Activated T-cell treated with anti-CD3 and anti-CD28 coated beads, Interleukin-2, amount 50 U/mL, for 4 hours (primary cell): ENCODE data around the gene LPXN. TPM values are rescaled to one million over a fixed set of nuclear protein-coding genes. Genes with fewer than 3 reads are reported as not detected.

ENCODE experiments used
- ATAC-seq, 2 donors: fragments of 200-7000 bp; cut with Tn5 transposase; one replicate each; pipeline ENCODE4 v1.10.0; 2021
- DNase-seq: peaks from one replicate; pipeline ENCODE4 v3.0.0-alpha.2; 2020
- H3K27me3 Mint-ChIP-seq: one replicate; pipeline ENCODE4 v1.8.0; 2021; ENCODE audit warnings: low read depth, mixed read lengths
- H3K36me3 Mint-ChIP-seq: one replicate; pipeline ENCODE4 v1.8.0; 2022; ENCODE audit warnings: mixed read lengths; ENCODE audit not compliant: insufficient read depth
- H3K4me1 Mint-ChIP-seq: one replicate; pipeline ENCODE4 v1.8.0; 2021; ENCODE audit warnings: low read depth, mixed read lengths
- H3K4me3 Mint-ChIP-seq: one replicate; pipeline ENCODE4 v1.8.0; 2021; ENCODE audit warnings: mild to moderate bottlenecking, moderate library complexity, mixed read lengths
- H3K9me3 Mint-ChIP-seq: one replicate; pipeline ENCODE4 v1.8.0; 2021; ENCODE audit warnings: mixed read lengths
- total RNA-seq, 3 donors: library from RNA; stranded (reverse); gene quantifications; one replicate each; pipeline ENCODE4 v1.2.1, GENCODE V29; 2021

LPXN gene
- total RNA-seq, 3 donors from 2014 or later = 102 to 116 (median 115) TPM

DNA sequence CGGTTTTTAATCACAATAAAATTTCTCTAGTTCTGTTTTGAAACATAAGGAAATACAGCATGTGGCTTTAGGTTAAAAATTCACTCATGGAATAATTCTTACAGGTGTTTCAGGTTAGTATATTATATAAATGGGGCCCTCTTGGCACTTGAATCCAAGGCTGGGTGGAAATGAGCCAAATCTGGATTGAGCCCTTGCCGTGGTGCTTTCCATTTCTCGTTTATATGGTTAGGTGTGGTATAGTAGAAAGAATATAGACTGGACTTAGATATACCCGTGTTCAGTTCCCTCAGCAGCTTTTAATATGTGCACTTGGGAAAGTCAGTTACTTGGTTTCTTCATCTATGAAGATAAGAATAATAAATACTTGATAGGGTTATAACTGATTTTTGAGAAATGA lies 19.2 kb upstream of the LPXN start:
- Mint-ChIP-seq H3K36me3 (peaks cover 33% of the 10 kb centered on the region), H3K4me3 (no peak overlapping the region), H3K9me3 (no peaks in the 10 kb centered on the region), H3K4me1 (peaks cover 74% of the 10 kb centered on the region), H3K27me3 (no peaks in the 10 kb centered on the region)
- ATAC-seq = no peak
- no peak for DNase-seq

- Mint-ChIP-seq H3K27me3 (no peaks in the 10 kb centered on the region), H3K4me3 (peak overlapping the region; percentile 3)
- ATAC-seq = peak; percentile 93
These were observed 17.3 kb upstream of the LPXN start for GRCh38 chr11:58592760-58593472.

GRCh38 chr11:58591659-58592058 lies 16.0 kb upstream of the LPXN start:
- no peak for ATAC-seq
- no peaks in the 10 kb centered on the region for H3K27me3 Mint-ChIP-seq
- peaks cover 27% of the 10 kb centered on the region for H3K36me3 Mint-ChIP-seq

More at GRCh38 chr11:58592760-58593472, 17.3 kb upstream of the LPXN start:
- no peaks in the 10 kb centered on the region for H3K9me3 Mint-ChIP-seq
- H3K4me1 Mint-ChIP-seq = peaks cover 66% of the 10 kb centered on the region
- peaks cover 25% of the 10 kb centered on the region for H3K36me3 Mint-ChIP-seq
- DNase-seq = peak; percentile 51

DNA sequence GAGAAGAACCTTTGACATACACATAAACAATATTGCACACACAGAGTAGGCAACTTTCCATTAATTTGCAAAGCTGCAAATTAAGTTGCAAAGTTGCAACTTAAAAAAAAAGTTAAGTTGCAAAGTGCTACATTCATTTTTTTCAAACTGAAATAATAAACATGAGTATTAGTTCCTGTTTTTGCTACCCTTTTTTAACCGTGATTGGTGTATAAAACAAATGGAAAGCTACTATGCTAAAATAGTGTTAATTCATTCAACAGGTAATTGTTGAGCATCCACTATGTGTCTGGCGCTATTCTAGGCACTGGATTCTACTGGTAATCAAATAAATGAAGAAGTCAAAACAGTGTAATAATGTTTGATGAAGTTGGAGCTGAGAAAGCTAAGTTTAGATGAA lies 11.3 kb upstream of the LPXN start:
- Mint-ChIP-seq H3K36me3 (peaks cover 21% of the 10 kb centered on the region), H3K4me3 (no peak overlapping the region), H3K27me3 (no peaks in the 10 kb centered on the region), H3K9me3 (no peaks in the 10 kb centered on the region), H3K4me1 (peaks cover 58% of the 10 kb centered on the region)
- no peak for ATAC-seq
- DNase-seq = no peak

More at GRCh38 chr11:58591659-58592058, 16.0 kb upstream of the LPXN start:
- H3K9me3 Mint-ChIP-seq = no peaks in the 10 kb centered on the region
- H3K4me1 Mint-ChIP-seq = peaks cover 63% of the 10 kb centered on the region
- no peak overlapping the region for H3K4me3 Mint-ChIP-seq
- no peak for DNase-seq

- ATAC-seq (no peak), DNase-seq (no peak)
- H3K27me3 Mint-ChIP-seq = no peaks in the 10 kb centered on the region
- H3K4me1 Mint-ChIP-seq = peaks cover 59% of the 10 kb centered on the region
- H3K36me3 Mint-ChIP-seq = peaks cover 22% of the 10 kb centered on the region
- H3K4me3 Mint-ChIP-seq = peak overlapping the region; percentile 29
- H3K9me3 Mint-ChIP-seq = no peaks in the 10 kb centered on the region
These were observed 6.8 kb upstream of the LPXN start for GRCh38 chr11:58582437-58582836.

- ATAC-seq (no peak), DNase-seq (no peak)
- H3K27me3 Mint-ChIP-seq = no peaks in the 10 kb centered on the region
- H3K4me1 Mint-ChIP-seq = peaks cover 62% of the 10 kb centered on the region
- H3K36me3 Mint-ChIP-seq = peaks cover 14% of the 10 kb centered on the region
- H3K4me3 Mint-ChIP-seq = peak overlapping the region; percentile 95
- no peaks in the 10 kb centered on the region for H3K9me3 Mint-ChIP-seq
These were observed 4.7 kb upstream of the LPXN start for GRCh38 chr11:58580311-58580710.

GRCh38 chr11:58579192-58580129 lies 3.8 kb upstream of the LPXN start:
- peak overlapping the region; percentile 95 for H3K4me3 Mint-ChIP-seq
- DNase-seq = peak; percentile 91
- peak; percentile 42 to 44 for ATAC-seq
- no peaks in the 10 kb centered on the region for H3K27me3 Mint-ChIP-seq
- peaks cover 17% of the 10 kb centered on the region for H3K36me3 Mint-ChIP-seq
- peaks cover 66% of the 10 kb centered on the region for H3K4me1 Mint-ChIP-seq
- no peaks in the 10 kb centered on the region for H3K9me3 Mint-ChIP-seq

- ATAC-seq (peak; percentile 54 to 59), DNase-seq (peak; percentile 97)
- no peaks in the 10 kb centered on the region for H3K27me3 Mint-ChIP-seq
- H3K9me3 Mint-ChIP-seq = no peaks in the 10 kb centered on the region
- peak within 1 kb of the TSS; percentile 95 for H3K4me3 Mint-ChIP-seq
- H3K4me1 Mint-ChIP-seq = peaks cover 65% of the 10 kb centered on the region
- H3K36me3 Mint-ChIP-seq = peaks cover 17% of the 10 kb centered on the region
These were observed 3.1 kb upstream of the LPXN start, which contains the start of gene ZFP91 for GRCh38 chr11:58578635-58579191. Gene ZFP91, plus strand, starts transcription at chr11:58579063. Its CDS starts 219 bp downstream, at chr11:58579282.

DNA sequence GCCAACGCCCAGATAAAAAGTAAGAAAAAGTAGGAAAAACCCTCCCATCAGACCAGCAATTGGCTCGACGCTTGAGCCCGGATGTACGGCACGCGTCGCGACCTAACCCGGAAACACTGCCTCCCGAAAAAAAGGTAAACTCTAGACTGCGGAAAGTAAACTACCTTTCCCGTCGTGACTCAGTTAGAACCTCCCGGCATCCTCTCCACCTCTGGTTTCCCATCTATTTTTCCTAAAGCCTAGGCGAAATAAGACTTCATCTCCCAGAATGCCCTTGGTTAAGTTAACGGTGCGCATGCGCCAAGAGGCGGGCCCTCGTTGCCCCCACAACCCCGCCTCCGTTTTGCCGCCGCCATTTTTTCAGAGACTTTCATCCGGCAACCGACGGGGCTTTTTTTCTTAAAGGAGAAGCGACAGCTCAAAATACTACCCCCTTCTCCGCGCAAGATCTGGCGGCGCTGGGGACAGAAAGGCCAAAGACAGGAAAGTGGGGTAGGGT lies 2.5 kb upstream of the LPXN start:
- Mint-ChIP-seq H3K4me1 (peaks cover 66% of the 10 kb centered on the region), H3K9me3 (no peaks in the 10 kb centered on the region)
- peak; percentile 47 to 49 for ATAC-seq

GRCh38 chr11:58577555-58578135 lies 2.0 kb upstream of the LPXN start:
- Mint-ChIP-seq H3K36me3 (peaks cover 16% of the 10 kb centered on the region), H3K9me3 (no peaks in the 10 kb centered on the region), H3K27me3 (no peaks in the 10 kb centered on the region), H3K4me1 (peaks cover 62% of the 10 kb centered on the region), H3K4me3 (peak overlapping the region; percentile 95)
- DNase-seq = peak; percentile 67
- ATAC-seq = peak; percentile 31 to 36

More for the DNA sequence above, 2.5 kb upstream of the LPXN start:
- Mint-ChIP-seq H3K27me3 (no peaks in the 10 kb centered on the region), H3K4me3 (peak overlapping the region; percentile 95), H3K36me3 (peaks cover 18% of the 10 kb centered on the region)
- peak; percentile 92 for DNase-seq

GRCh38 chr11:58576887-58577471 lies 1.3 kb upstream of the LPXN start:
- H3K4me3 Mint-ChIP-seq = peak overlapping the region; percentile 95
- no peaks in the 10 kb centered on the region for H3K9me3 Mint-ChIP-seq
- no peak for DNase-seq
- peaks cover 15% of the 10 kb centered on the region for H3K36me3 Mint-ChIP-seq
- peaks cover 59% of the 10 kb centered on the region for H3K4me1 Mint-ChIP-seq
- H3K27me3 Mint-ChIP-seq = no peaks in the 10 kb centered on the region
- ATAC-seq = no peak

DNA sequence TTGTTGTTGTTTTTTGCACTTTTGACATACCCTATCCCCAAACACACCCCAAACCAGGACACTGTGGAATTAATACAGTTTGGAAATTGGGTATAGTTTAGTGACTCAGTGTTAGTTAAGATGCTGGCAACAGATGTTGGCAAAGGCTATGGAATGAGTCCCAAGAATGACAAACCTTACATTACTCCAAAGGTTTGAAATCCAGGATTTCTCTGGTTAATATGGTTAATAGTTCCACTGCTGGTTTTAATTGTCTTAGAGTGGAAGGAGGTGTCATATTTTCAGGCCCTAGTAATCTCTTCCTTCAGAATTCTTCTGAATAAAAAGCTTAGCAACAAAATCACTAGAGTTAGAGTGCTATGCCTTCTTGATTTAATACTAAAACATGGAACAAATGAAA lies 775 bp downstream of the LPXN start:
- Mint-ChIP-seq H3K4me3 (peak overlapping the region; percentile 95), H3K9me3 (no peaks in the 10 kb centered on the region), H3K4me1 (peaks cover 55% of the 10 kb centered on the region), H3K36me3 (peaks cover 20% of the 10 kb centered on the region), H3K27me3 (no peaks in the 10 kb centered on the region)
- ATAC-seq (no peak), DNase-seq (no peak)

DNA sequence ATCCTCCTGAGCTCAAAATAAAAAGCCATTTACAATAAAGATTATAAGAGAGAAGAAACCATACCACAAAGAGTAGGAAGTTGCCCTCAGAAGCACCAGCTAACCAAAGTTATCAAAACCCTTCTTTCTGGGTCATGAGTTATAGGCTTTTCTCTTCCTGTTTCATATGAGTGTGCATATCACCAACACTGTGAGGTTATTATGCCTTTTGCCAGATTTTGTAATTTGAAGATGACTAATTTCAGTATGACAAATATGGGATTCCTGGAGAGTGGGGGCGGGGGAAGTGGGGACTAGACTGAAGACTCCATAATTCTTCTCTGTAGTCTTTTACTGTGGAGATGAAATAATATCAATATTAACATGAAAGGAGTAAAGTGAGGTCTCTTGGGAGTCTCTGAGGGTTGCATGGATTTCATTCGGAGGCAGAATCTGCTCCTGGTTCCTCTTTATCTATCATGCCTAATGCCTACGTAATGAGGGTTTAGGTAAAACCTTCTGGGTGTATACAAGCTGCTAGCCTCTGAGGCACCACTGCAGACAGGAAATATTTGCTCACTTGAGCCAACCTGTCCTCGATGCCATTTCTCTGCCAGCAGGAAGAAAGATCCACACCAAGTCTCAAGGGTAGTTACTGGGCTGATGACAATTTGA lies 2.1 kb downstream of the LPXN start:
- ATAC-seq = peak; percentile 36 to 39
- H3K4me1 Mint-ChIP-seq = peaks cover 57% of the 10 kb centered on the region

More for the DNA sequence above, 2.1 kb downstream of the LPXN start:
- DNase-seq = peak; percentile 65
- Mint-ChIP-seq H3K4me3 (peak overlapping the region; percentile 95), H3K9me3 (no peaks in the 10 kb centered on the region), H3K36me3 (peaks cover 21% of the 10 kb centered on the region), H3K27me3 (no peaks in the 10 kb centered on the region)
